GM12878 (cell line): ENCODE data around the gene SLC37A1.

Experiments
- CTCF ChIP-seq, 3 experiments: IDR thresholded peaks in 2 of 3; conservative IDR thresholded peaks in 1 of 3; 2 replicates each; pipeline ENCODE4 v1.5.1; 2011; ENCODE audit warnings: low read depth in 3 of 3, low read length in 3 of 3, mild to moderate bottlenecking in 3 of 3, control low read depth in 2 of 3, moderate library complexity in 2 of 3, inconsistent platforms in 1 of 3, mixed read lengths in 1 of 3; ENCODE audit not compliant: control insufficient read depth in 2 of 3, insufficient read depth in 1 of 3; ENCODE audit errors: extremely low read depth in 1 of 3
- EGR1 ChIP-seq, 2 experiments: IDR thresholded peaks; 1 replicate in 1 of 2; 2 replicates in 1 of 2; pipeline ENCODE4 v1.6.1; 2011 to 2012; ENCODE audit warnings: low read depth in 2 of 2, low read length in 2 of 2, borderline replicate concordance in 1 of 2, mild to moderate bottlenecking in 1 of 2, moderate library complexity in 1 of 2
- NR2C2 ChIP-seq: IDR thresholded peaks from 2 replicates; pipeline ENCODE4 v1.6.1; 2011; ENCODE audit warnings: borderline replicate concordance, low read depth; ENCODE audit not compliant: control insufficient read depth, insufficient read length
- PAX5 ChIP-seq: IDR thresholded peaks from 2 replicates; pipeline ENCODE4 v1.6.1; 2011; ENCODE audit warnings: low read depth, low read length, borderline replicate concordance
- POLR2A ChIP-seq: IDR thresholded peaks from 2 replicates; pipeline ENCODE4 v1.6.1; 2011; ENCODE audit warnings: low read depth, mild to moderate bottlenecking, low read length
- POLR2AphosphoS5 ChIP-seq: IDR thresholded peaks from 2 replicates; pipeline ENCODE4 v1.6.1; 2011; ENCODE audit warnings: mild to moderate bottlenecking, low read length, inconsistent platforms
- RBBP5 ChIP-seq: fragments of 200-600 bp; sonication (generic); conservative IDR thresholded peaks from 2 replicates; pipeline ENCODE4 v1.6.1; 2016
- REST ChIP-seq: IDR thresholded peaks from 2 replicates; pipeline ENCODE4 v1.6.1; 2012; ENCODE audit warnings: mild to moderate bottlenecking, low read depth, low read length
- SREBF2 ChIP-seq: IDR thresholded peaks from 2 replicates; pipeline ENCODE4 v1.6.1; 2012; ENCODE audit warnings: mild to moderate bottlenecking, low read length
- ZBED1 ChIP-seq: IDR thresholded peaks from 2 replicates; pipeline ENCODE4 v1.6.1; 2016; ENCODE audit warnings: borderline replicate concordance

- TF ChIP-seq SREBF2 (no peak), REST (no peak), PAX5 (no peak), CTCF (IDR thresholded peaks at IDR 0.05 in 2 of 3, conservative IDR thresholded peaks at IDR 0.05 in 1 of 3; ENCODE audit: control insufficient read depth in 2 of 3, extremely low read depth in 1 of 3, insufficient read depth in 1 of 3, low read depth in 3 of 3, low read length in 3 of 3) (no peak), POLR2A (no peak), POLR2AphosphoS5 (no peak), NR2C2 (no peak), RBBP5 (no peak), ZBED1 (no peak), EGR1 (IDR thresholded peaks at IDR 0.05; ENCODE audit: borderline replicate concordance in 1 of 2, low read depth in 2 of 2, low read length in 2 of 2) (no peak)
Measured at GRCh38 chr21:42619166-42619565, 105.5 kb downstream of the SLC37A1 start.
